ENCODE measurements around the gene PIWIL4. TPM values are rescaled to one million over a fixed set of nuclear protein-coding genes. Genes with fewer than 3 reads are reported as not detected.

PIWIL4 gene
- total and polyA plus RNA-seq, 9 of the 15 experiments (the other 6 are each of a cell fraction or from before 2014, with no cell fraction given) = 6.3 to 17.0 (median 10.8) TPM

GRCh38 chr11:94543695-94544645, 23.2 kb upstream of the PIWIL4 start, which contains the start of gene FUT4 (continued):
- TF ChIP-seq ZBTB7A (IDR thresholded peaks at IDR 0.05; ENCODE audit: borderline replicate concordance, control insufficient read depth, low read depth, low read length) (peak; percentile 19; the same call in 1 of the 2 replicates), SETDB1 (IDR thresholded peaks at IDR 0.05; ENCODE audit: low read length) (no peak), ZBTB40 (IDR thresholded peaks at IDR 0.05) (peak; percentile 90), ZBTB40 (CRISPR knock-in tag; IDR thresholded peaks at IDR 0.05) (no peak), ZNF778 (CRISPR knock-in tag; IDR thresholded peaks at IDR 0.05) (no peak), DACH1 (IDR thresholded peaks at IDR 0.05; ENCODE audit: partially characterized antibody) (no peak), ID3 (CRISPR knock-in tag; IDR thresholded peaks at IDR 0.05) (no peak), ID3 (tag; IDR thresholded peaks at IDR 0.05) (no peak), ELF4 (CRISPR knock-in tag; IDR thresholded peaks at IDR 0.05) (no peak), ZNF696 (CRISPR knock-in tag; conservative IDR thresholded peaks at IDR 0.05) (no peak), NR2C1 (IDR thresholded peaks at IDR 0.05) (no peak), NR2C1 (tag; IDR thresholded peaks at IDR 0.05) (no peak; the same call in 1 of the 2 replicates), KDM1A (IDR thresholded peaks at IDR 0.05) (peak in 1 of 2 experiments; percentile 32; a peak in 1 of 4 replicates), ZZZ3 (IDR thresholded peaks at IDR 0.05) (no peak), ELK1 (CRISPR knock-in tag; IDR thresholded peaks at IDR 0.05) (no peak)
- TF ChIP-seq, protein P1, sequence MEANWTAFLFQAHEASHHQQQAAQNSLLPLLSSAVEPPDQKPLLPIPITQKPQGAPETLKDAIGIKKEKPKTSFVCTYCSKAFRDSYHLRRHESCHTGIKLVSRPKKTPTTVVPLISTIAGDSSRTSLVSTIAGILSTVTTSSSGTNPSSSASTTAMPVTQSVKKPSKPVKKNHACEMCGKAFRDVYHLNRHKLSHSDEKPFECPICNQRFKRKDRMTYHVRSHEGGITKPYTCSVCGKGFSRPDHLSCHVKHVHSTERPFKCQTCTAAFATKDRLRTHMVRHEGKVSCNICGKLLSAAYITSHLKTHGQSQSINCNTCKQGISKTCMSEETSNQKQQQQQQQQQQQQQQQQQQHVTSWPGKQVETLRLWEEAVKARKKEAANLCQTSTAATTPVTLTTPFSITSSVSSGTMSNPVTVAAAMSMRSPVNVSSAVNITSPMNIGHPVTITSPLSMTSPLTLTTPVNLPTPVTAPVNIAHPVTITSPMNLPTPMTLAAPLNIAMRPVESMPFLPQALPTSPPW (CRISPR knock-in tag; IDR thresholded peaks at IDR 0.05) = peak; percentile 94
